ENCODE data around the gene MAPK13.
"Not testable (repeated sequence)": the region's sequence is repeated elsewhere in the genome, so short reads cannot be mapped to it uniquely, and the experiment has no call there.

MAPK13 gene

DNA sequence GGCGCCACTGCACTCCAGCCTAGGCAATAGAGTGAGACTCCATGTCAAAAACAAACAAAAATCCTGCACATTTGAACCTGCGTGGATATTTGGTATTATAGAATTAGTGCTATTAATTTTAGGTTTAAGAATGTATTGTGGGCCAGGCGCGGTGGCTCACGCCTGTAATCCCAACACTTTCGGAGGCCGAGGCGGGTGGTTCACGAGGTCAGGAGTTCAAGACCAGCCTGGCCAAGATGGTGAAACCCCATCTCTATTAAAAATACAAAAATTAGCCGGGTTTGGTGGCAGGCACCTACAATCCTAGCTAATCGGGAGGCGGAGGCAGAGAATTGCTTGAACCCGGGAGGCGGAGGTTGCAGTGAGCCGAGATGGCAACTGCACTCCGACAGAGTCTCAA is 979 bp upstream of the MAPK13 start:
- not testable (repeated sequence) for DNase-seq

- no peak for DNase-seq
Observed at GRCh38 chr6:36130667-36131510, 576 bp downstream of the MAPK13 start.

GRCh38 chr6:36131511-36132245 is 1.4 kb downstream of the MAPK13 start:
- DNase-seq: no peak

DNA sequence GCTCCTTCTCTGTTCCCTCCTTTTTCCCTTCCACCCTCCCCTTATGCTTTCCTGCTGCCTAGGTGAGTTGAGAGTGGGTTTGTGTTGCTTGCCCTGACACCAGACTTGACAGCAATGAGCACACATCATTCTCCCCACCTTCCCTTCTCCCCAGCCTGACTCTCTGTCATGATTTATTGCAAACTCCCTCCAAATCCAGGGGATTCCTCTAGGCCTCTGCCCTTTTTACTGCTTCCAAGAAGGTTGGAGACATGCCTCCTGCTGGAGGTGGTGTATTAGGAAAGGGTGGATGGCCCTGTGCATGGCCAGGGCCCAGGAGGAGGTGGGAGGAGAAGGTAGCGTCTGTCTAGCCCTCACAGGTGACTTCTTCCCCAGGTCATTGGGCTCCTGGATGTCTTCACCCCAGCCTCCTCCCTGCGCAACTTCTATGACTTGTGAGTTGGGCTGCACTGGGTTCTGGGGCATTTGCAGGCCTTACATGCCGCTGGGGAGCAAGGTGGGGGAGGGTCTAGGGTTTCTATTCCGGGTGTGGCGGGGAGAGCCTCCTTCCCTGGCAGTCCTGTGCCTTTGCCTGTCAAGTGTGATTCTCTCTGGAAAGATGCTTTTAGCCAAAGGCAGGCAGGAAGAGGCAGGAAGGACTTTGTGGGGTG is 2.1 kb downstream of the MAPK13 start:
- DNase-seq: no peak

- DNase-seq: no peak
Observed at GRCh38 chr6:36133148-36133547, 2.8 kb downstream of the MAPK13 start.

DNA sequence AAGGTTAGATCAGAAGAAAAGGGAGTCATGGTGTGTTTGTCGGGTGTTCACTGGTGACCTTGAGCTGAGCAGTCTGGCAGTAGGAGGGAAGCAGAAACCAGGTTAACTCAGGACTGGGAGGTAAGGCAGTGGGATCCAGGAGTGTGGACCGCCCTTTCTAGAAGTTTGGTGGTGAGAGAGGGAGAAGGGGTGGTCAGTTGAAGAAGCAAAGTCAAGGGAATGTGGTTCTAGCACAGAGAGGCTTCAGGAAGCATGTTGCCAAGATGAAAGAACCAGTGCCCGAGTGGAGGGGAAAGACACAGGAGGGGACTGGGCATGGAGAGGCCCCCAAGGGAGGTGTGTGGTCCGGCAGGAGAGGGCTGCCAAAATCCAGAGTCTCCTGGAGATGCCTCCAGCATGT is 3.6 kb downstream of the MAPK13 start:
- DNase-seq: no peak

DNA sequence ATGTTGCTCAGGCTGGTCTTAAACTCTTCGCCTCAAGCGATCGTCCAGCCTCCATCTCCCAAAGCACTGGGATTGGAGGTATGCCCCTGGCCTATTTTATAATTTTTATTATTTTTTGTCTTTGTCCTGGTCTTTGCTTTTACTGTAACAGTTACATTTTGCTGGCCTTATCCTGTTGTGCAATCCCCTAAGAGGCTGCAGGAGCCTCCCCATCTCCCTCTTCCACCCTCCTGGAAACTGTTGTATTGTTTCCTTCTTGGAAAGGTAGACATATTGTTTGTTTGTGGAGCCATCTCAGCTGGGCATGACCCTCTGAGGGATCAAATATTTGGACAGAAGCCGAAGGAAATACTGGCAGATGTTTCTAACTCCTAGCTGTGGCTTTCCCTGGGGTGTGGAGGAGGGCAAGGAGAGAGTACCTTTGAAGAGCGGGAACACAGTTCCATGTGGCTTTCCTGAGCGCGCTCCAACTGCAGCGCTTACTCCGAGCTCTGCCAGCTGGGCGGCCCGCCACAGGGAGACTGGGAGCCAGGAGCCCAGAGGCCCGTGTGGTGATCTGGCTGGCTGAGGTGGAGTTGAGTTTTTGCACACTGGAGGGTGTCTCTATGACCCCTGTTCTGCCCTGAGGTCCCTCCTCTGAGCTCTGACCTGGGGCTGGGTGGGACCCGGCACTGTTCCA is 4.9 kb downstream of the MAPK13 start:
- no peak for DNase-seq

DNA sequence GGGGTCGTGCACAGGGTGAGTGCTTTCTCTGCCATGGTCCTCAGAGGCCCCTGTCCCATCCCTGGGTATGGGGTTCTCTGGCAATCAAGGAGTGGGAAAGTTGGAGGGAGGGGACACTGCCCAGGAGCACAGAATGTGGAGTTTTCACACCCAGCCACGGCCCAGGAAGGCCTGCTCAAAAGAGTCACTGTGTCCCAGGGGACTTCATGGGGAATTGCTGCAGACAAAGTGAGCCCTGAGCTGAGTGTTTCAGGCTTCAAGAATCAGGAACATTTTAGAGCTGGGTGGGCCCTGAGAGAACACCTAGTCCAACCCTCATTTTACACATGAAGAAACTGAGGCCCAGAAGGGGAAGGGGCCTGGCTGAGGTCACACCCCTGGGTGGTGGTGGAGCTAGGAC is 5.7 kb downstream of the MAPK13 start:
- no peak for DNase-seq

DNA sequence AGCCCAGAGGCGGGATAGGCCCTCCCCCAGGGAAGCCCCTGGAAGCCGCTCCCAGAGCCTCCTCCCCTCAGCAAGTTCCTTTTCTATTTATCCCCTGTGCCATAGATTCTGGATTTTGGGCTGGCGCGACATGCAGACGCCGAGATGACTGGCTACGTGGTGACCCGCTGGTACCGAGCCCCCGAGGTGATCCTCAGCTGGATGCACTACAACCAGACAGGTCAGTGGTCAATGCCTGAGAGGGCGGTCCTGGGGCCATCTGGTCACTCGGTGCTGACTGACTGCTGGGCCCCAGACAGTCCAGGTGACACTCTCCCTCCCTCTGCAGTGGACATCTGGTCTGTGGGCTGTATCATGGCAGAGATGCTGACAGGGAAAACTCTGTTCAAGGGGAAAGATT is 6.2 kb downstream of the MAPK13 start:
- no peak for DNase-seq

DNA sequence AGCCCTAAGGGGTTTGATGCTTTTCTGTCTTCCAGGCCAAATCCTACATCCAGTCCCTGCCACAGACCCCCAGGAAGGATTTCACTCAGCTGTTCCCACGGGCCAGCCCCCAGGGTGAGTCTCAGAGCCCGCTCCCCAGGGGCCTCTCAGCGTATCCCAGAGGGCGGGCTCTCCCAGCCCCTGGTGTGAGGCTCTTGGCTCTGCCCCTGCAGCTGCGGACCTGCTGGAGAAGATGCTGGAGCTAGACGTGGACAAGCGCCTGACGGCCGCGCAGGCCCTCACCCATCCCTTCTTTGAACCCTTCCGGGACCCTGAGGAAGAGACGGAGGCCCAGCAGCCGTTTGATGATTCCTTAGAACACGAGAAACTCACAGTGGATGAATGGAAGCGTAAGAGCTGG is 8.4 kb downstream of the MAPK13 start:
- no peak for DNase-seq

DNA sequence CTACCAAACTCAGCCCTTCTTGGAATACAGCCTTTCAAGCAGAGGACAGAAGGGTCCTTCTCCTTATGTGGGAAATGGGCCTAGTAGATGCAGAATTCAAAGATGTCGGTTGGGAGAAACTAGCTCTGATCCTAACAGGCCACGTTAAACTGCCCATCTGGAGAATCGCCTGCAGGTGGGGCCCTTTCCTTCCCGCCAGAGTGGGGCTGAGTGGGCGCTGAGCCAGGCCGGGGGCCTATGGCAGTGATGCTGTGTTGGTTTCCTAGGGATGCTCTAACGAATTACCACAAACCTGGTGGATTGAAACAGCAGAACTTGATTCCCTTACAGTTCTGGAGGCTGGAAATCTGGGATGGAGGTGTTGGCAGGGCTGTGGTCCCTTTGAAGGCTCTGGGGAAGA is 9.1 kb downstream of the MAPK13 start:
- DNase-seq: no peak

GRCh38 chr6:36139991-36140710 is 9.8 kb downstream of the MAPK13 start:
- no peak for DNase-seq

DNA sequence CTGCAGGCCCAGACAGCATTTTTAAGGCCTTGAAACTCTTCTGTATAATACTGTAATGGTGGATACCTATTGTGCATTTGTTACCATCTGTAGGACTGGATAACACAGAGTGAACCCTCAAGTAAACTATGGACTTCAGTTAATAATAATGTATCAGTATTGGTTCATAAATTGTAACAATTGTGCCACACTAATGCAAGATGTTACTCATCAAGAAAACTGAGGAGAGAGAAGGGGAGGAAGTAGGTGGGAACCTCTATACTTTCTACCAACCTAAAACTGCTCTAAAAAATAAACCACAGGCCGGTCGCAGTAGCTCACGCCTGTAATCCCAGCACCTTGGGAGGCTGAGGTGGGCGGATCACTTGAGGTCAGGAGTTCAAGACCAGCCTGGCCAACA is 10.8 kb downstream of the MAPK13 start:
- no peak for DNase-seq

GRCh38 chr6:36141961-36142360 is 11.6 kb downstream of the MAPK13 start:
- DNase-seq: no peak

DNA sequence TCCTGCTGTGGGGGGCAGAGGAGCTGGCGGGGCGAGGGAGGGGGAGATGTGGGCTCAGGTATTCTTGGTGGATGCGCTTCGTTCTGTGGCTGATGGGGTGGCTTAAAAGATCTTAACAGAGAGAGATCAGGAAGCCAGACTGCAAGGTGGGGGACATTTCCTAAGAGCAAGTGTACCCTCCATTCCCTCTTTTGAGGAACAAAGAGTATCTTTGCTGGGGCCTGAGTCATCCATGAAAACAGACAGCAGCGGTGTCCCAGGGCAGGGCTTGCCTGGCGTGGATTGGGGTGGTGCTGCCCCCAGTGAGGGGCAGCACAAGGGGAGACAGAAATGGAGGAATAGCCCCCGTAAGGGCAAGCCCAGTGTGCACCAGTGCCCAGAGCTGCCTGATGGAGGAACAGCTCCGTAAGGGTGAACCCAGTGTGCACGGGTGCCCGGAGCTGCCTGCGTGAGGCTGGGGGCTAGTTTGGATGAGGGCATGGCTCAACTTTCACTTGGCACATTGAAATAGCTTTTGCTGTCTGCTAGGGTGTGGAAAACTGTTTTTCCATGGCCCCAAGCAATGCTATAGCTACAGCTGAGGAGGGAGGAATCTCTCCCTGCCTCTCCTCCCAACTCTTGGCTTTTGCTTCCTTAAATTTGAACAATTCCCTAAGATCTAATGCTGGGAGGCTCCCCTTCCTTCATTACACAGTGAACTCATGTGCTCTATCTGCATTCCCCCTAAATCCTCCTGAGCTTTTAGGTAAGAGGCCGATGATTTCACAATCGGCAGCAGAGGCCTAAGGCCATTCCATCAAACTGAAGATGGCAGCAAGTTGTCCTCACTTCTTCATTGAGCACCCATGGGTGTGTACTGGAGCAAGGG is 12.9 kb downstream of the MAPK13 start:
- no peak for DNase-seq

DNA sequence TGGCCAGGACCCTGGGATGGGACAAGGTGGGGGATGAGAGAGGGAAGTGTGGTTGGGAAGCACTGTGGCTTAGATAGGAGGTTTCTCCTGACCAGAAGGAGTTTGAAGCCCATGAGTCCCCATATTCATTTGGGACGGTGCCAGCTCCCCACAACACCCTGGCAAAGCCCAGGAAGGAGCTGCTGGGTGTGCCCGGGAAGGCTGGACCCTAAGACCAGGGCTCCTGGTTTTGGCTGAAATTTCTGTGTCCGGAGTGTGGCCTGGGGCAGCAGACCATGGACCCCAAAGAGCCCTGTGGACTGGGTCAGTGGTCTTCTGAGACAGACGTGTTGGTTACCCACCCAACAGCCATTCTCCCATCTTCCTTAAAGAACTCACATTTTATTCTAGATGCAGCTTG is 15.2 kb downstream of the MAPK13 start:
- no peak for DNase-seq

GRCh38 chr6:36147294-36147693 is 17.0 kb downstream of the MAPK13 start:
- no peak for DNase-seq

DNA sequence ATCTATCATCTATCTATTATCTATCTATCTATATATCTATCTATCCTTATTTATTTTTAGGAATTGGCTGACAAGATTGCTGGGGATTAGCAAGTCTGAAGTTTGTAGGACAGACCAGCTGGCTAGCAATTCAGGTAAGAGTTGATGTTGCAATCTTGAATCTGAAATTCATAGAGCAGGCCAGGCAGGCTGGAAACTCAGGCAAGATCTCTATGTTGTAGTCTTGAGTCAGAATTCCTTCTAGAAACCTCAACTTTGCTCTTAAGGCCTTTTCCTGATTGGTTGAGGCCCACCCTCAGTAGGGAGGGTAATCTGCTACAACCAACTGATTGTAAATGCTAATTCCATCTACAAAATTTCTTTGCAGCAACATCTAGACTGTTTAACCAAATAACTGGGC is 19.2 kb downstream of the MAPK13 start:
- DNase-seq: no peak

DNA sequence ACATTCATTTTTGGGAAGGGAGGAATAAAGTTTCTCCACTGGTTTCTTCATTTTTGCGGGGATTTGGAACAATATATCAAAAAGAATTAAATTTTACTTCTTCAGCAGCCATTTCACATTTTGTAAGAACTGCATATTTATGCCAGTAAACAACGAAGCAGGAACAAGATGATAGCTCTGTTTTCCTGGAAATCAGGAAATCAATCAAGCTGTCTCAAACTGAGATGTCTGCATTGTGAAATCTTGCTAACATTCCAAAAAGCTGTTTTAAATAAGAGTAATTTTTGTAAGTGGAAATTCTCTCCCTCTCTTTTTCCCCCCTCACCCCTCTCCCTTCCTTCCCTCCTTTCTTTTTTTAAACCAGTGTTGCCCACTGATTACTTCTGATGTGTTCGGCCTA is 20.0 kb downstream of the MAPK13 start:
- no peak for DNase-seq

- DNase-seq: no peak
Observed at GRCh38 chr6:36154286-36154685, 24.0 kb downstream of the MAPK13 start.

- no peak for DNase-seq
Observed at GRCh38 chr6:36155662-36156061, 25.3 kb downstream of the MAPK13 start.

All from kidney glomerular epithelial cell (primary cell).